Measurements from ENCODE around the gene SKAP2.

- TF ChIP-seq CTCF (optimal IDR thresholded peaks at IDR 0.05 in 1 of 3, IDR thresholded peaks at IDR 0.05 in 1 of 3, conservative IDR thresholded peaks at IDR 0.05 in 1 of 3; ENCODE audit: extremely low read depth in 1 of 3, insufficient read depth in 2 of 3, low read length in 3 of 3) (no peak), EZH2 (IDR thresholded peaks at IDR 0.05; ENCODE audit: low read length) (no peak)
These were observed 195.6 kb downstream of the SKAP2 start for GRCh38 chr7:26668821-26669220.

Data from keratinocyte (primary cell).